Prostate gland (tissue), 2 donors: ENCODE results near the gene ATP1A2.

Source experiments
- POLR2A ChIP-seq: fragments of 450-650 bp; IDR thresholded peaks from one replicate; pipeline ENCODE4 v1.6.1; 2016; ENCODE audit warnings: antibody characterized with exemption, mild to moderate bottlenecking
- POLR2AphosphoS5 ChIP-seq: sonication (generic); formaldehyde crosslinking; IDR thresholded peaks from one replicate; pipeline ENCODE4 v1.6.1; 2017; ENCODE audit warnings: antibody characterized with exemption
- TF ChIP-seq, protein P1 (sequence below), 4 experiments: fragments of 200-600 bp in 2 of 4; fragments of 450-650 bp in 2 of 4; sonication (generic) in 2 of 4; IDR thresholded peaks; 1 replicate in 3 of 4; 2 replicates in 1 of 4; pipeline ENCODE4 v1.5.1; 2016 to 2019; ENCODE audit warnings: antibody characterized with exemption in 4 of 4, mild to moderate bottlenecking in 2 of 4, moderate library complexity in 2 of 4

DNA sequence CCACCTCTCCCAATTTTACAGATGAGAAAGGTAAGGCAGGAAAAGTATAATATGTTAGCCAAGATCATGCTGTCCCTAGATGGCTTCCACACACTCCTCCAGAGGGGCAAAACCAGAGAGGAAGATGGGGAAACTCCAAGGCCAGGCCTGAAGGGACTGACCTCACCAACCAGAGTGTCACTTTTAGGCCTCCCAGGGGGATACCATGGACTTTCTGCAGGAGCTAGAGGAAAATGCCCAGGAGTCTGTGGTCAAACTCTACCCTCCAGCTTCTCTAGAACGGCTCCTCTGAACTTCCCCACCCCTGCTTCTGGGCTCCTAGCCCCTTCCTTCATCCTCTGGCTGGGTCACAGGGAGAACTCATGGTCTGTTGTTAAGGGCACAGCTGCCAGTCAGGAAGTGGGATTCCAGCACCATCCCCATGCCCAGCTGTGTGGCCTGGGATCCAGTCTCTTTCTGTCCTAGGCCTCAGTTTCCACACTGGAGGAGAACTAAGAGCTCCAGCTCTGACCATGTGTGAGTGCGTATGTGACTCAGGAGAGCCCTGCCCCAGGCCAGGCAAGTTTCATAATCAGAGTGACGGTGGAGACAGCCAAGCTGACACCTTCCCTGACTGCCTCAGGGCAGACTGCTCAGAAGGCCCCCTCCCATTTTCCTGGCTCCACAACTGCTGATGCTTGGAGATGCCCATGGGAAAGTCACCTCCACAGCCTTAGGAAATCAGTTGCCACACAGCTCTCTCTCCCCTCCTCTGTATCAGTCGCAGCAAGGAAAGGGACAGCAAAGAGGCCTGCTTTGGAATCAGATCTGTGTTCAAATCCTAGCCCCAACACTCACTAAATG, 19.1 kb upstream of the ATP1A2 start:
- TF ChIP-seq, protein P1, sequence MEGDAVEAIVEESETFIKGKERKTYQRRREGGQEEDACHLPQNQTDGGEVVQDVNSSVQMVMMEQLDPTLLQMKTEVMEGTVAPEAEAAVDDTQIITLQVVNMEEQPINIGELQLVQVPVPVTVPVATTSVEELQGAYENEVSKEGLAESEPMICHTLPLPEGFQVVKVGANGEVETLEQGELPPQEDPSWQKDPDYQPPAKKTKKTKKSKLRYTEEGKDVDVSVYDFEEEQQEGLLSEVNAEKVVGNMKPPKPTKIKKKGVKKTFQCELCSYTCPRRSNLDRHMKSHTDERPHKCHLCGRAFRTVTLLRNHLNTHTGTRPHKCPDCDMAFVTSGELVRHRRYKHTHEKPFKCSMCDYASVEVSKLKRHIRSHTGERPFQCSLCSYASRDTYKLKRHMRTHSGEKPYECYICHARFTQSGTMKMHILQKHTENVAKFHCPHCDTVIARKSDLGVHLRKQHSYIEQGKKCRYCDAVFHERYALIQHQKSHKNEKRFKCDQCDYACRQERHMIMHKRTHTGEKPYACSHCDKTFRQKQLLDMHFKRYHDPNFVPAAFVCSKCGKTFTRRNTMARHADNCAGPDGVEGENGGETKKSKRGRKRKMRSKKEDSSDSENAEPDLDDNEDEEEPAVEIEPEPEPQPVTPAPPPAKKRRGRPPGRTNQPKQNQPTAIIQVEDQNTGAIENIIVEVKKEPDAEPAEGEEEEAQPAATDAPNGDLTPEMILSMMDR (IDR thresholded peaks at IDR 0.05), result no peak
- TF ChIP-seq POLR2A (no peak), POLR2AphosphoS5 (no peak)
